Measurements from ENCODE around the gene RPS19BP1.

Gene RPS19BP1

DNA sequence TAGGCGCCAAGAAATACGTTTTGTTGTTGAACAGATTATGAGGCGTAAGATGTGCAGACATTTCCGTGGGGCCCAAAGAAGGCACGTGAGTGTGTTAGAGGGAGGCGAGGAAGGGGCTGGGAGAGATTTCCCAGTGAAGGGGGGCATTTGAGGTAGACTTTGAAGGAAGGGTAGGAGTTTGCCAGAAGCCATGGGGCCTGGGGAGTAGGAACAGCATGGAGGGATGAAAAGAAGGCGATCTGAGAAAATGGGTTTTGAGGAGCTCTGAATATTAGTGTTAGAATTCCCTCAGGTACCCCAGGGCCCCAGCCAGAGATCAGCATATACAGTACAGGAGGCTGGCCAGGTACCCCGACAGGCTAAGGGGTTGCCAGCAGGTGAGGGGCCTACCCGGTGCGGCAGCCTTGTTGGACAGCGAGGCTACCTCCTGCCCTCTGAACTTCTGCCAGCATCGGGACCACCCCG lies 30.9 kb downstream of the RPS19BP1 start:
- peak overlapping the region; percentile 72 to 76 for H3K27ac ChIP-seq (ENCODE audit: low read depth in 2 of 2, low read length in 2 of 2)
- no peaks in the 10 kb centered on the region for H3K27me3 ChIP-seq (ENCODE audit: control insufficient read depth in 2 of 2, insufficient read depth in 2 of 2, low read length in 2 of 2)
- H3K9ac ChIP-seq (ENCODE audit: low read depth in 1 of 2, low read length in 2 of 2) = peak overlapping the region; percentile 68 to 77
- H3K9me3 ChIP-seq (ENCODE audit: control insufficient read depth in 2 of 2, low read length in 2 of 2) = no peaks in the 10 kb centered on the region
- H3K4me3 ChIP-seq (ENCODE audit: low read length in 2 of 2) = peak overlapping the region; percentile 87 to 90
- H3K4me1 ChIP-seq (ENCODE audit: control insufficient read depth in 2 of 2, insufficient read depth in 2 of 2, low read length in 2 of 2) = peaks cover 16 to 18% of the 10 kb centered on the region in 2 donors
- peaks cover 25 to 26% of the 10 kb centered on the region in 2 donors for H3K36me3 ChIP-seq (ENCODE audit: control insufficient read depth in 2 of 2, insufficient read depth in 2 of 2, low read length in 2 of 2)

DNA sequence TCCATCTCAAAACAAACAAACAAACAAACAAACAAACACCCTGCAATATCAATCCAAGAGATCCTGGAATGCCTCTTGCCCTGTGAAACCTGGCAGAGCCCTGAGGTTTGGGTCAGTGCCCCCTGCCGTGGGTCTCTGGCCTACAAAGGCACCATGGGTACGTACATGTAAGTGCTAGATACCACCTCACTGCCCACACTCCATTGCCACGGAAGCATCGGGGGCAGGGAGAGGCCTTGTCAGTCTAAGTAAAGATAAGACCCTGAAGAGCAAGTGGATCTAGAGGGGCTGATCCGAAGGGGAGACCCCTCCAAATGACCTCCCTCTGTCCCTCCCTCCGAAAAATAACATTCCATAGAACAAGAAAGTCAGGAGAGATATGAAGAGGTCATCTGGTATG lies 32.4 kb downstream of the RPS19BP1 start:
- peaks cover 9 to 11% of the 10 kb centered on the region in 2 donors for H3K36me3 ChIP-seq (ENCODE audit: control insufficient read depth in 2 of 2, insufficient read depth in 2 of 2, low read length in 2 of 2)
- no peak overlapping the region for H3K9ac ChIP-seq (ENCODE audit: low read depth in 1 of 2, low read length in 2 of 2)
- no peaks in the 10 kb centered on the region for H3K9me3 ChIP-seq (ENCODE audit: control insufficient read depth in 2 of 2, low read length in 2 of 2)
- H3K4me3 ChIP-seq (ENCODE audit: low read length in 2 of 2) = no peak overlapping the region
- H3K4me1 ChIP-seq (ENCODE audit: control insufficient read depth in 2 of 2, insufficient read depth in 2 of 2, low read length in 2 of 2) = peaks cover 16 to 20% of the 10 kb centered on the region in 2 donors
- H3K27ac ChIP-seq (ENCODE audit: low read depth in 2 of 2, low read length in 2 of 2) = no peak overlapping the region
- no peaks in the 10 kb centered on the region for H3K27me3 ChIP-seq (ENCODE audit: control insufficient read depth in 2 of 2, insufficient read depth in 2 of 2, low read length in 2 of 2)

DNA sequence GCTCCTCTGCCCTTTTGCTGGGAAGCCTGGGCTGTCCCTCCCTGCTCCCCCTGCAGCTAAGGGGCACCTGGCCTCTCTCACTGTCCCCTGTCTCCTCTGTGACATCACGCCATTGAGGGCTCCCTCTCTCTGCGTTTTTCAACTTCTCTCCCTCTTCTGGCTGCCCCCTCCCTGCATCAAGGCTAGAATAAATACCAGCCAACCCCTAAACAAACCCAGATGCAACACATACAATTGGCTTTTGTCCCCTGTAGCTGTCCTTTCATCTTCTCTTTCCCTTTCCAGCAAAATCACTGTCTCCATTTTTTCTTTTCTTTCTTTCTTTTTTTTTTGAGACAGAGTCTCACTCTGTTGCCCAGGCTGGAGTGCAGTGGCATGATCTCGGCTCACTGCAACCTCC lies 33.7 kb downstream of the RPS19BP1 start:
- Histone ChIP-seq H3K4me1 (ENCODE audit: control insufficient read depth in 2 of 2, insufficient read depth in 2 of 2, low read length in 2 of 2) (peaks cover 15 to 20% of the 10 kb centered on the region in 2 donors), H3K27ac (ENCODE audit: low read depth in 2 of 2, low read length in 2 of 2) (no peak overlapping the region), H3K9me3 (ENCODE audit: control insufficient read depth in 2 of 2, low read length in 2 of 2) (no peaks in the 10 kb centered on the region), H3K9ac (ENCODE audit: low read depth in 1 of 2, low read length in 2 of 2) (no peak overlapping the region), H3K36me3 (ENCODE audit: control insufficient read depth in 2 of 2, insufficient read depth in 2 of 2, low read length in 2 of 2) (no peaks in the 10 kb centered on the region), H3K27me3 (ENCODE audit: control insufficient read depth in 2 of 2, insufficient read depth in 2 of 2, low read length in 2 of 2) (no peaks in the 10 kb centered on the region), H3K4me3 (ENCODE audit: low read length in 2 of 2) (no peak overlapping the region)

DNA sequence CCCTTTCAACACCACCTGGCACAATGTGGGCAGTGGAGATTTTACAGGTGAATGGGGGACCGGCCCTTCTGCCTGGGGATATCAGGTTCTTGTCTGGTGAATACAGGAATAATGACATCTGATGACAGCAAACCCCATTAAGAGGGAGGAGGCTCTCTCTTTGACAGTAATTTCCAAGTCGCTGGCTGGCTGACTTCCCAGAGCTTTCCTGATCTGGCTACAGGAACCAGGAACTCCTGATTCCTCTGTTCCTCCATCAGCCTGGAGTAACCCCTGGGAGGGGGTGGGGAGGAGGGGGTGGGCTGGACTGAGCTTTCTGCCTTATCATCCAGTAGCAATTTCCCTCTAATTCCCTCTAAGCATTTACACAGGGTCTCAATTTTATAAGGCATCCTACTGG lies 34.2 kb downstream of the RPS19BP1 start:
- peaks cover 11 to 16% of the 10 kb centered on the region in 2 donors for H3K4me1 ChIP-seq (ENCODE audit: control insufficient read depth in 2 of 2, insufficient read depth in 2 of 2, low read length in 2 of 2)
- H3K27me3 ChIP-seq (ENCODE audit: control insufficient read depth in 2 of 2, insufficient read depth in 2 of 2, low read length in 2 of 2) = no peaks in the 10 kb centered on the region
- no peaks in the 10 kb centered on the region for H3K36me3 ChIP-seq (ENCODE audit: control insufficient read depth in 2 of 2, insufficient read depth in 2 of 2, low read length in 2 of 2)
- H3K9me3 ChIP-seq (ENCODE audit: control insufficient read depth in 2 of 2, low read length in 2 of 2) = no peaks in the 10 kb centered on the region
- H3K4me3 ChIP-seq (ENCODE audit: low read length in 2 of 2) = no peak overlapping the region
- H3K27ac ChIP-seq (ENCODE audit: low read depth in 2 of 2, low read length in 2 of 2) = no peak overlapping the region
- no peak overlapping the region for H3K9ac ChIP-seq (ENCODE audit: low read depth in 1 of 2, low read length in 2 of 2)

DNA sequence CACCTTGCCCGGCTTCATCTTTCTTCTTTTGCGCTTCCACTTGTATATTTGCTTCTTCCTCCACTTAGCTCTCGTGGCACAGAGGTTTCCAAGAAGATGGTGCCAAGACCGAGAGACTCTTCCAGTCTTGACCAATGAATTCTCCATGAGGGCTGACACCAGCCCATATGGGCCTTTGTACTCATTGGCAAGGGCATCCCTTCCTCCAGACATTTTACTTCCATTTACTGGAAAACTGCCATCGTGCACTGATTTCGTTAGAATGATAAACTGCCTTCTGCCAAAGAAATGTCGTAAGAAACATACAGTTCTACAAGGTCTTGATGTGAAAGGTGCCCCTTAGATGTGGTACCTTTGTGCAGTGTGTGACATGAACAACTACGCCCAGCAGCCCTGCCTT lies 35.1 kb downstream of the RPS19BP1 start:
- no peak overlapping the region for H3K4me3 ChIP-seq (ENCODE audit: low read length in 2 of 2)
- no peak overlapping the region for H3K27ac ChIP-seq (ENCODE audit: low read depth in 2 of 2, low read length in 2 of 2)
- H3K9ac ChIP-seq (ENCODE audit: low read depth in 1 of 2, low read length in 2 of 2) = no peak overlapping the region
- no peaks in the 10 kb centered on the region for H3K36me3 ChIP-seq (ENCODE audit: control insufficient read depth in 2 of 2, insufficient read depth in 2 of 2, low read length in 2 of 2)
- no peaks in the 10 kb centered on the region for H3K9me3 ChIP-seq (ENCODE audit: control insufficient read depth in 2 of 2, low read length in 2 of 2)
- H3K4me1 ChIP-seq (ENCODE audit: control insufficient read depth in 2 of 2, insufficient read depth in 2 of 2, low read length in 2 of 2) = peaks cover 5 to 10% of the 10 kb centered on the region in 2 donors
- no peaks in the 10 kb centered on the region for H3K27me3 ChIP-seq (ENCODE audit: control insufficient read depth in 2 of 2, insufficient read depth in 2 of 2, low read length in 2 of 2)

DNA sequence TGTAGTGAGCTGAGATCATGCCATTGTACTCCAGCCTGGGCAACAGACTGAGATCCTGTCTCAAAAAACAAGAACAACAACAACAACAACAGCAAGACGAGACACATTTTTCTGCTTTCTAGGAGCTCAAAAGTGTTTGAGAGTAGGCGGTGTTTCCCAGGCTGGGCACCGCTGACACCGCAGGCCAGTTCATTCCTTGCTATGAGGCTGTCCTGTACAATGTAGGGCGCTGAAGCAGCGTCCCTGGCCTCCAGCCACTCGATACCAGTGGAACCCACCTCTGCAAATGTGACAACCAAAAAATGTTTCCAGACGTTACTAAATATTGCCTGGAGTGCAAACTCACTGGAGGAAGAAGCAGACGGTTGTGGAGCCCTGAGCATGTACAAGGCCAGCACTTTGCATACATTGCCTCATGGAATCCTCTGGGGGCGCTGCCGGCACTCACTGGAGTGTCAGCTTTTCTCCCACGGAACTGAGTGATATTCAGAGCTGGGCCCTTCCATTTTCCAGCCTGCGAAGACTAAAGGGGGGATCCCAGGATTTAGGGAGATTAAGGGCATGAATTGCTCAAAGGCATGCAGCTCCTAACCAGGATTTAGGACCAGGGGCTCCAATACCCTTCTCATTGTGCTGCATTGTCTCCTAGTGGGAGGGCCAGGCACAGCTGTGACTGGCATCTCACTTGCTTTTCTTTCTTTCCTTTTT lies 36.3 kb downstream of the RPS19BP1 start:
- no peaks in the 10 kb centered on the region for H3K27me3 ChIP-seq (ENCODE audit: control insufficient read depth in 2 of 2, insufficient read depth in 2 of 2, low read length in 2 of 2)
- H3K9ac ChIP-seq (ENCODE audit: low read depth in 1 of 2, low read length in 2 of 2) = peak overlapping the region in 1 of 2 donors; percentile 32
- peaks cover 0 to 5% of the 10 kb centered on the region in 2 donors for H3K4me1 ChIP-seq (ENCODE audit: control insufficient read depth in 2 of 2, insufficient read depth in 2 of 2, low read length in 2 of 2)
- H3K36me3 ChIP-seq (ENCODE audit: control insufficient read depth in 2 of 2, insufficient read depth in 2 of 2, low read length in 2 of 2) = no peaks in the 10 kb centered on the region
- no peaks in the 10 kb centered on the region for H3K9me3 ChIP-seq (ENCODE audit: control insufficient read depth in 2 of 2, low read length in 2 of 2)
- no peak overlapping the region for H3K4me3 ChIP-seq (ENCODE audit: low read length in 2 of 2)
- H3K27ac ChIP-seq (ENCODE audit: low read depth in 2 of 2, low read length in 2 of 2) = no peak overlapping the region

DNA sequence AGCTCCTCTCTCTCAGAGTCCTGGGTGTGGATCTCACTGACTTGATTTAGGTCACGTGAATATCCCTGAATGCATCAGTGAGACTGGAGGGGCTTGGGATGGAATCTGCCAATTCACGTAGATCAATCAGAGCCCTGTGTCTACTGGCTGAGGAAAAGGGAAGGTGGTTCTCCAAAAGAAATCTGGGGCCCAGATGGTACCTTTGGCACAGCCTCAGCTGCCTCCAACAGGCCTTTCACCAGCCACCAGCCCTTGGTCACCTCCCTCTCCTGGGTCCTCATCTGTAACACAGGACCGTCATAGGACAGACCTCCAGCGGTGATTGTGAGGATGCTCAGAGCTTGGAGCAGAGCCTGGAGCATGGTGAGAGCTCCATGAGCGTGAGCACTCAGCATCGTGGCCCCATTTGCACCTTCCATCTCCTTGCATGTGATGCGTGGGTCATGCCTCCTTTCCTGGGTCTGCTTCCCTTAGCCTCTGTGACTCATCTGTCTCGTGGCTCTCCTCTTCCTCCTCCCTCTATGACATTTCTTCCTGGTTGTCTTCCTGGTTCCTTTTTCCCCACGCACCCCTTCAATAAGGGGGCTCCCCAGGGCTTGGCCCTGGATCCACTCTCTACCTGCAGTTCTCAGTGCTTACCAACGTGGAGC lies 38.0 kb downstream of the RPS19BP1 start:
- no peak overlapping the region for H3K27ac ChIP-seq (ENCODE audit: low read depth in 2 of 2, low read length in 2 of 2)
- H3K4me1 ChIP-seq (ENCODE audit: control insufficient read depth in 2 of 2, insufficient read depth in 2 of 2, low read length in 2 of 2) = peaks cover 4 to 7% of the 10 kb centered on the region in 2 donors
- H3K4me3 ChIP-seq (ENCODE audit: low read length in 2 of 2) = no peak overlapping the region
- no peak overlapping the region for H3K9ac ChIP-seq (ENCODE audit: low read depth in 1 of 2, low read length in 2 of 2)
- no peaks in the 10 kb centered on the region for H3K36me3 ChIP-seq (ENCODE audit: control insufficient read depth in 2 of 2, insufficient read depth in 2 of 2, low read length in 2 of 2)
- H3K9me3 ChIP-seq (ENCODE audit: control insufficient read depth in 2 of 2, low read length in 2 of 2) = no peaks in the 10 kb centered on the region
- H3K27me3 ChIP-seq (ENCODE audit: control insufficient read depth in 2 of 2, insufficient read depth in 2 of 2, low read length in 2 of 2) = no peaks in the 10 kb centered on the region

DNA sequence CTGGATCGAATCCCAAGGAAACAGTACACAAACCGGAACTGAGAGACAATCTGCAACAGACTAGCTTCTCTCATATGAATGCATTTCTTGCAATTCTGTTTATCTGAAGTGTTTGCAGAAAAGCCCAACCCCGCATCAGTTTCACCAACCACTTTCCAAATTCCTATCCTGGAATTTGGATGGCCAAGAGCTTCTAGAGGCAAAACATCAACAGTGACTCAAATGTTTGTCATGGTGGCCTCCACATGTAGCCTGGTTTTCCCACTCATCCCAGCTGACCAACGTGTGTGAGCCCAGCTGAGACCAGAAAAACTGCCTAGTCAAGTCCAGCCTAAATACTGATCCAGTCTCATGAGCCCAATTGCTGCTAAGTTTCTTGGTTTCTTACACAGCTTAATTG lies 38.8 kb downstream of the RPS19BP1 start:
- no peak overlapping the region for H3K27ac ChIP-seq (ENCODE audit: low read depth in 2 of 2, low read length in 2 of 2)
- H3K4me1 ChIP-seq (ENCODE audit: control insufficient read depth in 2 of 2, insufficient read depth in 2 of 2, low read length in 2 of 2) = peaks cover 11 to 12% of the 10 kb centered on the region in 2 donors
- H3K9ac ChIP-seq (ENCODE audit: low read depth in 1 of 2, low read length in 2 of 2) = no peak overlapping the region
- no peaks in the 10 kb centered on the region for H3K36me3 ChIP-seq (ENCODE audit: control insufficient read depth in 2 of 2, insufficient read depth in 2 of 2, low read length in 2 of 2)
- no peak overlapping the region for H3K4me3 ChIP-seq (ENCODE audit: low read length in 2 of 2)
- H3K27me3 ChIP-seq (ENCODE audit: control insufficient read depth in 2 of 2, insufficient read depth in 2 of 2, low read length in 2 of 2) = no peaks in the 10 kb centered on the region
- H3K9me3 ChIP-seq (ENCODE audit: control insufficient read depth in 2 of 2, low read length in 2 of 2) = no peaks in the 10 kb centered on the region

DNA sequence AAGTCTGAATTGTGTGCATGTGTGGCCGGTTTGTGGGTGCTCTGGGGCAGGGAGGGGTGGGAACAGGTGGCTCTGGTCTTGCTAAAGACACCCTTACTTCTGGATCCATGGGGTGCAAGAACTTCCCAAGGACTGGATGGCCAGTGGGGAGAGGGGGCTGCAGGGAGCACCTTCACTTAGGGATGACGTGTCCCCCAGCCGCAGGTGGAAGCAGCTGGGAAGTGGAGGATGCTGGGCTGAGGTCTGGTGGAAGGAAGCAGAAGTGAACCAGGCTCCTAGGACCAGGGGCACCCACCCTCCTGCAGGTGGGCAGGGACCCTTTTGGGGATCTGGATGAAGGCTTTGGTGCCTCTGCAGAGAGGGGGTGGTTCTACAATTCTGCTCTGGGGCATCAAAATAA lies 40.4 kb downstream of the RPS19BP1 start:
- H3K9me3 ChIP-seq (ENCODE audit: control insufficient read depth in 2 of 2, low read length in 2 of 2) = no peaks in the 10 kb centered on the region
- no peaks in the 10 kb centered on the region for H3K27me3 ChIP-seq (ENCODE audit: control insufficient read depth in 2 of 2, insufficient read depth in 2 of 2, low read length in 2 of 2)
- H3K9ac ChIP-seq (ENCODE audit: low read depth in 1 of 2, low read length in 2 of 2) = no peak overlapping the region
- no peaks in the 10 kb centered on the region for H3K36me3 ChIP-seq (ENCODE audit: control insufficient read depth in 2 of 2, insufficient read depth in 2 of 2, low read length in 2 of 2)
- H3K4me1 ChIP-seq (ENCODE audit: control insufficient read depth in 2 of 2, insufficient read depth in 2 of 2, low read length in 2 of 2) = peaks cover 11 to 12% of the 10 kb centered on the region in 2 donors
- no peak overlapping the region for H3K27ac ChIP-seq (ENCODE audit: low read depth in 2 of 2, low read length in 2 of 2)
- no peak overlapping the region for H3K4me3 ChIP-seq (ENCODE audit: low read length in 2 of 2)

DNA sequence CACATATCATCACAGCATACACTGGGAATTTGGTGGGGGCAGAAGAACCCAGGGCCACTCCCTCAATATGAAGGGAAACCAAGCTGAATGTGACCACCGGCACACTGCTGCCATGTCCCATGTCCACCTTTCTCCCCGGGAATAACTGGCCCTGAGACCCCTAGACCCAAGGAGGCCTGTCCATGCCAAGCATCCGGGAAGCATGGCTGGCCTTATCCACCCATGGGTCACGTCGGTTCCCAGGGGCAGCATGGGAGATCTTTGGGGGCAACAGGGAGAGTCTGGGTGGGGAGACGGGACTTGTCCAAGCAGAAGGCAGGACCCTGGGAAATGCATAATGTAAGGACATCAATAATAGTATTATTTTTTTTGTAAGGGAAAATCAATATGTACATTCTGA lies 40.9 kb downstream of the RPS19BP1 start:
- Histone ChIP-seq H3K4me1 (ENCODE audit: control insufficient read depth in 2 of 2, insufficient read depth in 2 of 2, low read length in 2 of 2) (peaks cover 11 to 12% of the 10 kb centered on the region in 2 donors), H3K4me3 (ENCODE audit: low read length in 2 of 2) (no peak overlapping the region), H3K36me3 (ENCODE audit: control insufficient read depth in 2 of 2, insufficient read depth in 2 of 2, low read length in 2 of 2) (no peaks in the 10 kb centered on the region), H3K27ac (ENCODE audit: low read depth in 2 of 2, low read length in 2 of 2) (no peak overlapping the region), H3K27me3 (ENCODE audit: control insufficient read depth in 2 of 2, insufficient read depth in 2 of 2, low read length in 2 of 2) (no peaks in the 10 kb centered on the region), H3K9ac (ENCODE audit: low read depth in 1 of 2, low read length in 2 of 2) (no peak overlapping the region), H3K9me3 (ENCODE audit: control insufficient read depth in 2 of 2, low read length in 2 of 2) (no peaks in the 10 kb centered on the region)

Data from mucosa of rectum (tissue), 2 donors.